ENCODE measurements around the gene ATP6V1C2. TPM values are rescaled to one million over a fixed set of nuclear protein-coding genes. Genes with fewer than 3 reads are reported as not detected.

ATP6V1C2 gene
- polyA plus RNA-seq, 3 donors: 0.03 TPM; not detected in 2

DNA sequence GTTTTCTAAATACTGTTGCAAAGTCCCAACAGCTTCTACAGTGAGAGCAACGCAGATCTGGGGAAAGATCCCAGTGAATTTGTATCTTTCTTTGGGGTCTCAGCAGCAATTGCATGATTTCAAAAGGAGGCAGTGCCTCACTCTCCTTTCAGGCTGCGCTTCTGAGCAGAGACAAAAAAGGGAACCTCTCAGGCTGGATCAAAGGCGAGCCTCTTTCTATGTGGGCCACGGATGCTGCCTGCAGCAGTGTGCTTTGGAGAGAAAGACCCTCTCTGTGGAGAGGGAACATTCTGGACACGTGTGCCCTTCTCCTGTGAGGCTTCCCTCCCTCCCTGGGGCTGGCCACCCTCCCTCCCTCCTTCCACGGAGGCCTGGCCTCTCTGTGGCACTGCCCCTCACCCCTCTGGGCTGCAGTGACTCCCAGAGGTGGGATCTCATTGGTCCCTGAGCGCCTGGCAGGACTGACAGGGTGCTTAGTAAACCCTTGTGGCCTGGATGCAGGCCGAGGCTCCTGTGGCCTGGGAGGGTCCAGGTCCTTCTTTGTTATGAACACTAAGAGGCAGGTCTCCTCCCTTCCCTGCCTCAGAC, 112.7 kb downstream of the ATP6V1C2 start:
- H2AFZ ChIP-seq (ENCODE audit: insufficient read depth, low read depth, low read length, poor library complexity, severe bottlenecking): no peak overlapping the region
- no peak overlapping the region for H3K4me2 ChIP-seq (replicated peaks; ENCODE audit: extremely low read depth, low read length, poor library complexity, severe bottlenecking)
- no peak for DNase-seq
- H3K36me3 ChIP-seq (replicated peaks in 1 of 2; ENCODE audit: control insufficient read depth in 1 of 2, insufficient read depth in 2 of 2, low read length in 2 of 2): no peaks in the 10 kb centered on the region
- Mint-ChIP-seq H3K36me3 (no peaks in the 10 kb centered on the region), H3K27me3 (ENCODE audit: low read depth in 3 of 3) (peaks cover 23 to 56% (median 34%) of the 10 kb centered on the region in 3 donors), H3K9me3 (peaks cover 0 to 2% (median 0%) of the 10 kb centered on the region in 7 donors), H3K4me1 (peaks cover 7% of the 10 kb centered on the region), H3K27ac (no peak overlapping the region), H3K4me3 (no peak overlapping the region)
- WGBS (ENCODE audit: insufficient coverage): 47% methylated on average over 4 of the region's 8 CpGs
- no peaks in the 10 kb centered on the region for H3K79me2 ChIP-seq (ENCODE audit: insufficient read depth, low read length)
- H3K4me3 ChIP-seq (replicated peaks in 1 of 3; ENCODE audit: low read depth in 2 of 3, low read length in 3 of 3): no peak overlapping the region
- no peaks in the 10 kb centered on the region for H4K20me1 ChIP-seq (ENCODE audit: insufficient read depth, low read length)
- H3K4me1 ChIP-seq (ENCODE audit: control insufficient read depth in 1 of 2, insufficient read depth in 2 of 2, low read length in 2 of 2): no peaks in the 10 kb centered on the region
- H3K27me3 ChIP-seq (ENCODE audit: control insufficient read depth in 2 of 2, insufficient read depth in 2 of 2, low read length in 2 of 2): peaks cover 0 to 48% of the 10 kb centered on the region in 2 donors
- no peak for TF ChIP-seq CTCF (IDR thresholded peaks at IDR 0.05)
- no peak overlapping the region for H3K27ac ChIP-seq (ENCODE audit: low read depth in 1 of 2, low read length in 2 of 2)
- intact Hi-C loops (cut with micrococcal nuclease): loop anchor here (5.0 to 10.0 kb wide), 2 partner anchors 288 to 611 kb away; no protein-coding TSS in a partner anchor
- no peaks in the 10 kb centered on the region for H3K9me3 ChIP-seq (replicated peaks in 1 of 2; ENCODE audit: control insufficient read depth in 1 of 2, insufficient read depth in 1 of 2, low read length in 2 of 2)
- H3K9ac ChIP-seq (ENCODE audit: insufficient read depth, low read length, poor library complexity, severe bottlenecking): no peak overlapping the region

Small RNA genes lying within 50 kb of the gene (small RNA-seq; reads per million reads assigned to genes)
- gene RNU7-138P (ENCODE audit: insufficient read length, low read depth) (not detected), gene RNU7-176P (ENCODE audit: insufficient read length, low read depth) (not detected)

Other genes starting within 250 kb of the ATP6V1C2 start
- 10 to 100 TPM in 1 of 3 donors, 1 to 10 TPM in 2; 8.4 to 12.8 (median 9.9) TPM for gene NOL10, start 31.7 kb upstream of the ATP6V1C2 start, polyA plus RNA-seq
- gene PDIA6, start 91.2 kb downstream of the ATP6V1C2 start, polyA plus RNA-seq: 100 to 1,000 TPM in 2 of 3 donors, 10 to 100 TPM in 1; 49.8 to 187 (median 166) TPM
- gene KCNF1, start 190.3 kb downstream of the ATP6V1C2 start, polyA plus RNA-seq: not detected

All from CD14-positive monocyte (primary cell).